GM12878 (cell line): ENCODE data around the gene ELOVL5. TPM values are rescaled to one million over a fixed set of nuclear protein-coding genes. Genes with fewer than 3 reads are reported as not detected.

Experiments
- ATAC-seq: fragments of 200-7000 bp; cut with Tn5 transposase; 3 replicates; pipeline ENCODE4 v1.9.1; 2020; ENCODE audit warnings: mild to moderate bottlenecking, moderate library complexity
- Bru-seq: library from RNA; stranded (reverse); fragments of 400-500 nt; gene quantifications from one replicate; lab custom pipeline; 2021; lab: Mats Ljungman, UMichigan
- BruChase-seq, 2 experiments: library from RNA; stranded (reverse); fragments of 400-500 nt; gene quantifications; one replicate each; lab custom pipeline; 2021; lab: Mats Ljungman, UMichigan
- BruUV-seq: library from RNA; stranded (reverse); fragments of 400-500 nt; replicated peaks from 2 replicates; lab custom pipeline; 2021; lab: Mats Ljungman, UMichigan
- CTCF ChIA-PET: fragments of 300-600 bp; sonication (Branson Sonifier 250); formaldehyde crosslinking; extraction: SDS; loops from one replicate; lab custom pipeline; 2021; ENCODE audit warnings: inconsistent platforms; lab: Yijun Ruan, JAX
- POLR2A ChIA-PET: fragments of 350-600 bp; formaldehyde crosslinking; extraction: SDS; loops from one replicate; lab custom pipeline; 2021; ENCODE audit warnings: inconsistent platforms; lab: Charles Lee
- RAD21 ChIA-PET: fragments of 300-600 bp; sonication (Branson Sonifier 250); formaldehyde crosslinking; loops from one replicate; lab custom pipeline; 2023; ENCODE audit warnings: antibody characterized with exemption; ENCODE audit not compliant: unreplicated experiment; lab: Charles Lee
- SMC1A ChIA-PET: fragments of 300-600 bp; sonication (Branson Sonifier 250); formaldehyde crosslinking; loops from one replicate; lab custom pipeline; 2023; ENCODE audit not compliant: unreplicated experiment, uncharacterized antibody; lab: Charles Lee
- DNase-seq: peaks from one replicate; pipeline ENCODE4 v3.0.0-alpha.2; 2011; ENCODE audit warnings: low read depth, low spot score
- FAIRE-seq: peaks from 3 replicates; lab custom pipeline; 2011; peaks lifted over from hg19 to GRCh38; lab: Jason Lieb, UNC
- H2AFZ ChIP-seq: 2 replicates; pipeline ENCODE4 v1.6.0; 2011; ENCODE audit warnings: low read depth, low read length, control low read depth; ENCODE audit not compliant: control insufficient read depth
- H3K27ac ChIP-seq: 2 replicates; pipeline ENCODE4 v1.5.1; 2011; ENCODE audit warnings: control low read depth; ENCODE audit not compliant: control insufficient read depth, insufficient read depth
- H3K27me3 ChIP-seq, 2 experiments: replicated peaks in 1 of 2; 2 replicates each; pipeline versions ENCODE4 v1.6.0 to v1.6.1; 2011; ENCODE audit warnings: low read length in 1 of 2; ENCODE audit not compliant: control insufficient read depth in 2 of 2, insufficient read depth in 2 of 2
- H3K36me3 ChIP-seq, 2 experiments: 2 replicates each; pipeline ENCODE4 v1.5.1; 2011; ENCODE audit warnings: low read length in 1 of 2; ENCODE audit not compliant: control insufficient read depth in 2 of 2, insufficient read depth in 2 of 2
- H3K4me1 ChIP-seq: 2 replicates; pipeline ENCODE4 v1.6.1; 2011; ENCODE audit warnings: mild to moderate bottlenecking, low read length, moderate library complexity, mixed read lengths; ENCODE audit not compliant: control insufficient read depth, insufficient read depth
- H3K4me2 ChIP-seq: 2 replicates; pipeline ENCODE4 v1.6.0; 2011; ENCODE audit warnings: control low read depth; ENCODE audit not compliant: control insufficient read depth, insufficient read depth
- H3K4me3 ChIP-seq: fragments of 200-600 bp; sonication (generic); 2 replicates; pipeline ENCODE4 v1.5.1; 2016
- H3K79me2 ChIP-seq: 2 replicates; pipeline ENCODE4 v1.6.0; 2011; ENCODE audit warnings: low read length; ENCODE audit not compliant: control insufficient read depth, insufficient read depth
- H3K9ac ChIP-seq: 2 replicates; pipeline ENCODE4 v1.8.0; 2011; ENCODE audit warnings: low read length, control low read depth, mixed read lengths; ENCODE audit not compliant: control insufficient read depth, insufficient read depth
- H3K9me3 ChIP-seq: replicated peaks from 3 replicates; pipeline ENCODE4 v1.5.1; 2011; ENCODE audit warnings: mild to moderate bottlenecking, low read length; ENCODE audit not compliant: control insufficient read depth, insufficient read depth
- H4K20me1 ChIP-seq: 2 replicates; pipeline ENCODE4 v1.6.0; 2011; ENCODE audit not compliant: control insufficient read depth, insufficient read depth
- CREM ChIP-seq: IDR thresholded peaks from 2 replicates; pipeline ENCODE4 v1.6.1; 2014; ENCODE audit warnings: antibody characterized with exemption, low read depth
- EZH2 ChIP-seq: IDR thresholded peaks from 2 replicates; pipeline ENCODE4 v1.6.1; 2012; ENCODE audit warnings: low read depth, mild to moderate bottlenecking, control low read depth, inconsistent platforms, low read length, borderline replicate concordance; ENCODE audit not compliant: control insufficient read depth
- GATAD2B ChIP-seq: fragments of 450-650 bp; conservative IDR thresholded peaks from 2 replicates; pipeline ENCODE4 v1.6.1; 2017; ENCODE audit warnings: low read depth, mild to moderate bottlenecking, moderate library complexity
- HDAC2 ChIP-seq: fragments of 200-600 bp; sonication (generic); IDR thresholded peaks from 2 replicates; pipeline ENCODE4 v1.6.1; 2017
- JUNB ChIP-seq: IDR thresholded peaks from 2 replicates; pipeline ENCODE4 v1.6.1; 2016; ENCODE audit warnings: antibody characterized with exemption, mild to moderate bottlenecking
- KAT2A ChIP-seq: conservative IDR thresholded peaks from 2 replicates; pipeline ENCODE4 v1.6.1; 2011; ENCODE audit warnings: low read depth, low read length; ENCODE audit not compliant: control insufficient read depth
- POLR2AphosphoS5 ChIP-seq: IDR thresholded peaks from 2 replicates; pipeline ENCODE4 v1.6.1; 2011; ENCODE audit warnings: mild to moderate bottlenecking, low read length, inconsistent platforms
- TCF7 ChIP-seq: IDR thresholded peaks from 2 replicates; pipeline ENCODE4 v1.6.1; 2014; ENCODE audit warnings: antibody characterized with exemption, borderline replicate concordance
- ZNF217 ChIP-seq: fragments of 450-650 bp; IDR thresholded peaks from 2 replicates; pipeline ENCODE4 v1.6.1; 2017; ENCODE audit warnings: antibody characterized with exemption, mild to moderate bottlenecking
- ZSCAN29 ChIP-seq: fragments of 450-650 bp; IDR thresholded peaks from 2 replicates; pipeline ENCODE4 v1.6.1; 2017; ENCODE audit warnings: mild to moderate bottlenecking, moderate library complexity
- WGBS: methylation state at CpG from one replicate; pipeline ENCODE4 v1.1.6; 2016; ENCODE audit warnings: low lambda C conversion rate; ENCODE audit not compliant: insufficient replicate concordance, insufficient coverage; ENCODE audit errors: missing lambda C conversion rate; 5-methylcytosine and 5-hydroxymethylcytosine counted together
- in situ Hi-C: fragments of 300-500 bp; cut with MboI; formaldehyde crosslinking; loops from 9 replicates; pipeline ENCODE4 v1.14.3; 2018; ENCODE audit warnings: mixed read lengths
- intact Hi-C: fragments of 100-400 bp; cut with micrococcal nuclease; formaldehyde crosslinking; loops from one replicate; pipeline ENCODE4 v1.14.2; 2022; ENCODE audit not compliant: unreplicated experiment
- long read RNA-seq, 2 experiments: library from polyadenylated mRNA; unstranded; transcript quantifications; one replicate each; pipeline ENCODE4 v2.0.0, GENCODE V29; 2019 to 2020
- polyA minus RNA-seq, 3 experiments: library from RNA; depleted of rRNA, polyadenylated mRNA; stranded (reverse); fragments of >200 nt; gene quantifications; 2 replicates each; pipeline ENCODE4 v1.2.3, GENCODE V29; 2011
- polyA plus RNA-seq, 11 experiments: library from polyadenylated mRNA; depleted of rRNA in 4 of 11; unstranded in 6 of 11; stranded (reverse) in 5 of 11; fragments of >200 nt; fragmentation: Nextera tagmentation in 4 of 11; fragmentation: Illumina TruSeq in 1 of 11; extraction: Ambion mirVana in 4 of 11; extraction: Trizol in 1 of 11; gene quantifications; 1 replicate in 1 of 11; 2 replicates in 10 of 11; pipeline versions ENCODE4 v1.2.1 to v1.2.3, GENCODE V29; 2011 to 2016; ENCODE audit warnings: inconsistent platforms in 2 of 11, missing spikeins in 2 of 11, low read depth in 1 of 11
- total RNA-seq, 4 experiments: library from RNA; depleted of rRNA in 3 of 4; stranded (reverse); fragments of >200 nt in 3 of 4; fragmentation: Illumina TruSeq in 1 of 4; extraction: Trizol in 1 of 4; gene quantifications; 2 replicates each; pipeline versions ENCODE4 v1.2.1 to v1.2.3, GENCODE V29; 2013 to 2021
- TF ChIP-seq, protein P1 (sequence below): fragments of 450-650 bp; conservative IDR thresholded peaks from 2 replicates; pipeline ENCODE4 v1.6.1; 2017; ENCODE audit warnings: mild to moderate bottlenecking, moderate library complexity

Gene ELOVL5, protein sequence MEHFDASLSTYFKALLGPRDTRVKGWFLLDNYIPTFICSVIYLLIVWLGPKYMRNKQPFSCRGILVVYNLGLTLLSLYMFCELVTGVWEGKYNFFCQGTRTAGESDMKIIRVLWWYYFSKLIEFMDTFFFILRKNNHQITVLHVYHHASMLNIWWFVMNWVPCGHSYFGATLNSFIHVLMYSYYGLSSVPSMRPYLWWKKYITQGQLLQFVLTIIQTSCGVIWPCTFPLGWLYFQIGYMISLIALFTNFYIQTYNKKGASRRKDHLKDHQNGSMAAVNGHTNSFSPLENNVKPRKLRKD
- total RNA-seq (2013; cell fraction: nucleolus; rRNA removed): 309 and 344 TPM in 2 replicates
- total RNA-seq (2014; rRNA removed): 156 and 169 TPM in 2 replicates
- total RNA-seq (2014; rRNA removed; fragmentation: Illumina TruSeq; extraction: Trizol): 187 and 191 TPM in 2 replicates
- 187 and 196 TPM in 2 replicates for total RNA-seq (2021)
- polyA plus RNA-seq (2011; ENCODE audit: low read depth): 55.1 TPM
- polyA plus RNA-seq (2011; rRNA removed): 215 and 245 TPM in 2 replicates
- 120 and 132 TPM in 2 replicates for polyA plus RNA-seq (2011; cell fraction: cytosol; rRNA removed)
- 189 and 251 TPM in 2 replicates for polyA plus RNA-seq (2011; cell fraction: nucleus; rRNA removed)
- polyA plus RNA-seq (2012): 82.4 and 87.4 TPM in 2 replicates
- polyA plus RNA-seq (2014; fragmentation: Illumina TruSeq; extraction: Trizol): 241 and 312 TPM in 2 replicates
- 100 to 1,000 TPM; 187 to 195 TPM for polyA plus RNA-seq (2014; fragmentation: Nextera tagmentation; extraction: Ambion mirVana)
- polyA plus RNA-seq (2014; rRNA removed): 162 and 163 TPM in 2 replicates
- polyA plus RNA-seq (2016; fragmentation: Nextera tagmentation; extraction: Ambion mirVana): 100 to 1,000 TPM; 226 to 229 TPM
- polyA minus RNA-seq (2011; rRNA and poly(A)+ RNA removed): 305 and 322 TPM in 2 replicates
- 104 and 118 TPM in 2 replicates for polyA minus RNA-seq (2011; cell fraction: cytosol; rRNA and poly(A)+ RNA removed)
- polyA minus RNA-seq (2011; cell fraction: nucleus; rRNA and poly(A)+ RNA removed): 126 and 135 TPM in 2 replicates
- percentile 95 among the genes with signal in this experiment for Bru-seq, nascent RNA
- percentile 95 among the genes with signal in this experiment for BruChase-seq, experiment 1, labeled RNA remaining after a 6-hour chase
- BruChase-seq, experiment 2, labeled RNA remaining after a 2-hour chase: percentile 93 among the genes with signal in this experiment
- long read RNA-seq, experiment 1, transcript ELOVL5-201 (8 exons, 2,827 nt): major isoform, 115 of 134 reads
- long read RNA-seq, experiment 1, partial matches to known transcripts: 11 of 134 reads
- long read RNA-seq, experiment 1, other reads (novel, unspliced or antisense): 5 of 134 reads
- long read RNA-seq, experiment 2, transcript ELOVL5-201 (8 exons, 2,827 nt): major isoform, 254 of 749 reads
- long read RNA-seq, experiment 2, transcript ELOVL5-202 (3 exons, 580 nt): minor isoform, 12 of 749 reads
- long read RNA-seq, experiment 2, partial matches to known transcripts: 422 of 749 reads
- long read RNA-seq, experiment 2, other reads (novel, unspliced or antisense): 57 of 749 reads

- Histone ChIP-seq H3K4me3 (peak within 1 kb of the TSS; percentile 92), H3K79me2 (peaks cover 56% of the 10 kb centered on the region), H3K4me1 (peaks cover 11% of the 10 kb centered on the region), H2AFZ (peak within 1 kb of the TSS; percentile 96), H3K36me3 (0 out of 4 replicates have a peak, but pooled peaks cover 0 to 2% of the 10 kb centered on the region in 2 experiments), H3K4me2 (peak within 1 kb of the TSS; percentile 95), H4K20me1 (no peaks in the 10 kb centered on the region), H3K9ac (peak within 1 kb of the TSS; percentile 84), H3K9me3 (no peaks in the 10 kb centered on the region), H3K27me3 (no peaks in the 10 kb centered on the region; a peak in 1 of 4 replicates), H3K27ac (peak within 1 kb of the TSS; percentile 85)
- in situ Hi-C loops (no loop called here), intact Hi-C loops (loop anchor here (1.0 to 5.0 kb wide), 4 partner anchors 11 to 176 kb away; no protein-coding TSS in a partner anchor)
- POLR2A ChIA-PET: interaction anchor here (0.6 to 5.9 kb wide), 15 partner anchors 8 to 174 kb away, joined by 3 to 57 read pairs (median 5); no protein-coding TSS in a partner anchor
- RAD21 ChIA-PET: interaction anchor here (1.2 to 7.0 kb wide), 14 partner anchors 9 to 176 kb away, joined by 3 to 58 read pairs (median 7); no protein-coding TSS in a partner anchor
- DNase-seq (peak; percentile 73), ATAC-seq (peak; percentile 80), FAIRE-seq (peak; percentile 41)
- BruUV-seq: no TSS peak
- WGBS: 1% methylated on average over 89 of the region's 101 CpGs
- CTCF ChIA-PET: interaction anchor here (0.6 to 4.9 kb wide), 12 partner anchors 9 to 353 kb away, joined by 3 to 28 read pairs (median 6); no protein-coding TSS in a partner anchor
- SMC1A ChIA-PET: interaction anchor here (1.2 to 9.3 kb wide), 16 partner anchors 10 to 176 kb away, joined by 3 to 91 read pairs (median 6); no protein-coding TSS in a partner anchor
- TF ChIP-seq ZSCAN29: 0 out of 2 replicates have a peak, but pooled peaks have one; percentile 4
- TF ChIP-seq HDAC2: no peak
- peak; percentile 71; the same call in 1 of the 2 replicates for TF ChIP-seq GATAD2B
- no peak for TF ChIP-seq EZH2
- peak; percentile 99 for TF ChIP-seq CREM
- TF ChIP-seq JUNB: no peak
- TF ChIP-seq, protein P1, sequence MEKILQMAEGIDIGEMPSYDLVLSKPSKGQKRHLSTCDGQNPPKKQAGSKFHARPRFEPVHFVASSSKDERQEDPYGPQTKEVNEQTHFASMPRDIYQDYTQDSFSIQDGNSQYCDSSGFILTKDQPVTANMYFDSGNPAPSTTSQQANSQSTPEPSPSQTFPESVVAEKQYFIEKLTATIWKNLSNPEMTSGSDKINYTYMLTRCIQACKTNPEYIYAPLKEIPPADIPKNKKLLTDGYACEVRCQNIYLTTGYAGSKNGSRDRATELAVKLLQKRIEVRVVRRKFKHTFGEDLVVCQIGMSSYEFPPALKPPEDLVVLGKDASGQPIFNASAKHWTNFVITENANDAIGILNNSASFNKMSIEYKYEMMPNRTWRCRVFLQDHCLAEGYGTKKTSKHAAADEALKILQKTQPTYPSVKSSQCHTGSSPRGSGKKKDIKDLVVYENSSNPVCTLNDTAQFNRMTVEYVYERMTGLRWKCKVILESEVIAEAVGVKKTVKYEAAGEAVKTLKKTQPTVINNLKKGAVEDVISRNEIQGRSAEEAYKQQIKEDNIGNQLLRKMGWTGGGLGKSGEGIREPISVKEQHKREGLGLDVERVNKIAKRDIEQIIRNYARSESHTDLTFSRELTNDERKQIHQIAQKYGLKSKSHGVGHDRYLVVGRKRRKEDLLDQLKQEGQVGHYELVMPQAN: peak; percentile 81; the same call in 1 of the 2 replicates
- no peak for TF ChIP-seq KAT2A
- TF ChIP-seq POLR2AphosphoS5: peak; percentile 67; the same call in 1 of the 2 replicates
- 0 out of 2 replicates have a peak, but pooled peaks have one; percentile 32 for TF ChIP-seq ZNF217
- TF ChIP-seq TCF7: no peak
These were observed at the start of gene ELOVL5 for GRCh38 chr6:53348371-53349208. Gene ELOVL5 (minus strand): TSS chr6:53348950. CDS start chr6:53295699, 53,251 bp downstream.
